HG03575 (cell line): ENCODE data around the gene ETS1.

ENCODE experiments used
- ATAC-seq: cut with Tn5 transposase; IDR thresholded peaks from one replicate; pipeline ENCODE4 v1.9.1; 2021; ENCODE audit not compliant: unreplicated experiment, insufficient number of reproducible peaks, low FRiP score; ENCODE audit errors: extremely low read depth

Gene ETS1

DNA sequence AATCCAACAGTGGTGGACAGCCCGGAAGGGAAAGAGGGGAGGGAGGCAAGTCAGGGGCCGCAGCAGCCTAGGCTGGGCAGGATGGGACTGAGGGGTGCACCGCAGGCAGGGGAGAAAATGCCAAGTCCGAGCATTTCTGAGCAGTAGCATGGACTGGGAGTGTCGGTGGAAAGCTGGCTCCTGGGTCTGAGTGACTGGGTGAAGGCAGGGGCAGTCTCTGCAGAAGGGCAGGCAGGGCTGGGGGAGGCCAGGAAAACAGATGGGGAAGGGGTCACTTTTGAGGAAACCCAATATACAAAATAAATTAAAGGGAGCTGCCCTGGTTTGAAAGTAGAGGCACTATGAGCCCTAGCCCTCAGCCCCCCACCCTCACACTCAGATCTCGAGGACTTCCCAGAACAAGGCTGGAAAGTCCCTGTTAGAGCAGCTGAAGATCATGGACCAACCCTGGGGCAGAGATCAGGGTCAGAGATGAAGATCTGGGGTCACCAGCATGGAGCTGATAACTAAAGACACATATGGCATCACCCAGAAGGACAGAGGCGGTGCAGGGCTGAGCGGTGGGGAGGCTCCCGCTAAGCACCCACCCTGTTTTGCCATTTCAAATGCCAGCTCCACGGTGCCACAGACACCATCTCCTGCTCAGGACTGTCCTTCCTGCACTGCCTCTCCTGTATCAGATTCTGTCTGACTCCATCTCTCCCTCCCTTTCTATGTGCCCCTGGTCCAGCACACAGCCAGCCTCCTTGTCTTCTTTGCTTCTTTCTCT lies 32.4 kb upstream of the ETS1 start:
- ATAC-seq = no peak

GRCh38 chr11:128619007-128619406 lies 31.6 kb upstream of the ETS1 start:
- ATAC-seq = no peak

DNA sequence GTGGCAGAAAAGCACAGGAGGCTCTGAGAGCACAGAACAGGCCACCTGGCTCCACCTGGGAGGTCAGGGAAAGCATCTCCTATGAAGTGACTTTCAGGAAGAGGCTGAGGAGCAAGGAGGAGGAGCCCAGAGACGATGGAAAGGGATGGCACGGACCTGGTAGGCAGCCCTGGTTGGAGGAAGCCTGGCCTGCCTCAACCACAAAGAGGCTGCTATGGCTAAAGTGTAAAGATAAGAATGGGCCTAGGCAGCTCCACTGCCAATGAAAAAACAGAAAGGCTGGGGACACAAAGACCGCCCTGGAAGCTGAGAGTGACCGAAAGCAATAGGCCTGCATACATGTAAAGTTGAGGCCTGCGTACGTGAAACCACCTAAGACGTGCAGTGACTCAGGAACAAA lies 31.2 kb upstream of the ETS1 start:
- no peak for ATAC-seq

- ATAC-seq = no peak
Observed at GRCh38 chr11:128616161-128616560, 28.8 kb upstream of the ETS1 start.

DNA sequence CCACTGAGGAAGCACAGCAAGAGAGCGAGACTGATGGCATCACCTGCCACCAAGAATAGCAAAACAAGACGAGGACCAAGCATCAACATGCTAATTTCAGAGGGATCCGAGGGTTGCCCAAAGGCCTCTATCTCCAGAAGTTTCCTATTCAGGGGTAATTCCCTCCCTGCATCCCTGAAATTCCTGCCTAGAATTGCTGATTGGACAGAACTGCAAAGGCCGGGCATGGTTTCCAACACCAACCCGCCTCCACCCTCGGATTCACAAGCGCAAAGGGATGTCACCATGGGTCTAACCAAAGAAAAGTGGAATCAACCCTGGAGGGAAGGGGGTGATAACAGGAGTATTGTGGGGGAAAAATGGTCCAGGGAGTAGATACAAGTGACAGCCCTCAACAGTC lies 28.3 kb upstream of the ETS1 start:
- no peak for ATAC-seq

DNA sequence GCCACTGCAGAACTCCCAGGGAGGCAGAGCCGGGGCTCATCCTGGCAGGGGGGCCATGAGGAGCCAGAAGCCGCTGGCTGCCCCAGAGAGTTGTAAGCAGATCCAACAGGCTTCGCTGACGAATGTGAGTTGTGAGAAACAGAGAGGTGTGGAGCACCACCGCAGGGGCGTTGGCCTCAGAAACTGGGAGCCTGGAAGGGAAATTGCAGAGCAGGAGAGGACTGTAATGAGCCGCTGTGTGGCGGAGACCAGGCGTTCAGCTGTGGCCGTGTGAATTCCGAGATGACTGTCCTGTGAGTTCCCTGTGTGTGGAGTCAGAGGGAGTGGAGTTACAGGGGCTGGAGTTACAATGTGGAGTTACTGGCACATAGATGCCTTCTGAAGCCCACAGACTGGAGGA lies 27.7 kb upstream of the ETS1 start:
- no peak for ATAC-seq

DNA sequence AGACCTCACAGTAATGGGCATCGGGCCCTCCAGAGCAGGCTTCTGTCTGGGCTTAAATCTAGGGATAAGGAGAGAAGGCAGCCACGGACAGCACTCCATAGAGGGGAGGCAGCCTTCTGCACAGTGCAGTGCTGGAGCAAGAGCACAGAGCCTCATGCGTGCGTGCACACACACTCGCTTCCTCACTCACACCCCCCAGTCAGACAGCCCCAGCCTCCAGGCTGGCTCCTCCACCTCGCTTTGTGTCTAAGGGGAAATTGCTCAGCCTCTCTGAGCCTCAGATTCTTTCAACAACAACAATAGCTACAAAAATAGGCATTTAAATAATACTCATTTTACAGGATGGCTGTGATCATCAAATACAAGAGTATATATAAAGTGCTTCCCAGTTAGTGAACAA lies 26.7 kb upstream of the ETS1 start:
- no peak for ATAC-seq

DNA sequence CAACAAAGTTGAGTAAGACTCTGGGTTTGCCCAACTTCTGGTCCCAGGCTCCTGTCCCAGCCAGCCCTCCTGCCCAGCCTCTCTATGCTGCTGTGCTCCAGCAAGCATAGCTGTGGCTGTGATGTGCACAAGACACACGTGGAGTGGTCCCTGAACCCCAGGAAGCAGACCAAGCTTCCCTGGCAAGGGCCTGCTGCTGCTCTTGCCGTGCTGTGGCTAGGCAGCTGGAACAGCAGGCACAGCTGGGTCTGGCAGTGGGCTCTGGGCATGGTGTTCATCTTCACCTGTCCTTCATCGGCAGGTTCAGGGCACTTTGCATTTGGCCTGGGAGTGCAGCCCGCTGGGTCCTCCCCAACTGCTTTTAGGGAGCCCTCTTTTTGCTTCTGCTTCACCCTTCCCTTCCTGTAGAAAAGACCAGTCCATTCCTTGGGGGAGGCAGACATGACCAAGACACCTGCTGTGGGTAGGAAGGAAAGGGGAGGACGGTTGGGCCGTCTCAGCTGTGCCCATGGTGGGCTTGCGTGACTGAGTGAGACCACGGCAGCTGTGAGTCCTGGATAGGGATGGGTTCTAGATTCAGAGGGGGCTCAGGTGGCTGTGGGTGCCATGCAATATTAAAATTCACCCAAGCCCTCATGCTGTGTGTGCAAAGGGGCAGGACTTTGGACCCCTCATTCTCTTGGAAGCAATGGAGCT lies 26.1 kb upstream of the ETS1 start:
- no peak for ATAC-seq

GRCh38 chr11:128610721-128611617 lies 23.6 kb upstream of the ETS1 start:
- peak; percentile 81 for ATAC-seq

- ATAC-seq = no peak
Observed at GRCh38 chr11:128609785-128610184, 22.4 kb upstream of the ETS1 start.

DNA sequence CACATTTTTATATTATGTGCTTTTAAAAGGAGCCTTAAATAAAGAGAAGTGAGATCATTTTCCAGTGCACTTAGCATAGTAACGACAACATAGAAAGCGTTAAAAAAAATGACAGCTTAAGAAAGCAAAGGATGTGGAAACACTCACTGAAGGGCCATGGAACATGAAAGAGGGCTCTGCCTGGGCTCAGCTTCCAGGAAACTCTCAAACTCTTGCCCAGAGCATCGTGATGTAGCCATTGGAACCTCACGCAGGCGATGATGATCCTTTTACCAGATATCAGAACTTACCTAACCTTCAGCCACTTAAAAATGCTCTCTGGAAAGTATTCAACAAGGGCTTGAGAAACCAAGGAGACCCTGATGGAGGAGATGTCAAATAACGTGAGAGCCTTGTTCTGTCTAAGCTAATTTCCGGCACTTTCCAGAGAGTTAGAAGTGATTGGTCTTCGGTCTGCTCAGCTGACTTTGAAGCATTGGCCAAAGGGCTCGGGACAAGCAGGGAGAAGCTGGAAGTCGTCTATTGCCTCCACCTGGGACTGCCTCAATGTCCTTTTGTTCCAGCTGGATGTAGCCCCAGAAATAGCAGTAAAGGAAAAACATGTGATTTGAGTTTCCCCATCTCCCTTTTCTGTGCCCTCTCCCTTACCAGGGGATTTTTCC lies 21.5 kb upstream of the ETS1 start:
- no peak for ATAC-seq

GRCh38 chr11:128607819-128608218 lies 20.5 kb upstream of the ETS1 start:
- ATAC-seq = no peak

- no peak for ATAC-seq
Observed at GRCh38 chr11:128604723-128605122, 17.4 kb upstream of the ETS1 start.

DNA sequence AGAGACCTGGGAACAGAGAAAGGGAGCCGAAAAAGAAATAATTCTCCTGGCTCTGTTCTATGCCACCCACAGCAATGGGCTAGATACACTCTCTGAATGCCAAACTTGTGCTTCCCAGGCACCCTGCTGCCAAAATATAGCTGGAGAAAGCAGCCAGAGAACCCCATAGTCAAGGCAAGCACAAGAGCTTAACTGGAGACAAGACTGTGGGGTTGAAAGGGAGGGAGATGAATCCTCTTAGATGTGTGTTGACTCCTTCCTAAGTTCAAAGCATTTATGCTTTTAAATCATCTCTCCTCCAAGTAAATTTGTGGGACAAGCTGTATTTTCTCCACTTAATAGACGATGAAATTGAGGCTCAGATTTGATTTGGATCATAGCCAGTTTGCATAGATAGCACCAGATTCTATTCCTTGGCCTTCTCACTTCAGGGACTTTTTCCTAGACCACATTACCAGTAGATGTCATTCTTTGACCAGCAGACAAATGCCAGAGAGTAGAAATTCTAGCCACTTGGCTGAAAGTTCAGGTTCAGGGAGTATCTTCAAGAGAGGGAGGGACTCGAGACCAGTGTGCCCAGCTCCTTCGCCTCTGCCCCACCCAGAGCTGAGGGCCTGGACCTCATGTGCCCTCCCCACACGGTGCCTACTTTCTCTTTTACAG lies 16.5 kb upstream of the ETS1 start:
- ATAC-seq = no peak

DNA sequence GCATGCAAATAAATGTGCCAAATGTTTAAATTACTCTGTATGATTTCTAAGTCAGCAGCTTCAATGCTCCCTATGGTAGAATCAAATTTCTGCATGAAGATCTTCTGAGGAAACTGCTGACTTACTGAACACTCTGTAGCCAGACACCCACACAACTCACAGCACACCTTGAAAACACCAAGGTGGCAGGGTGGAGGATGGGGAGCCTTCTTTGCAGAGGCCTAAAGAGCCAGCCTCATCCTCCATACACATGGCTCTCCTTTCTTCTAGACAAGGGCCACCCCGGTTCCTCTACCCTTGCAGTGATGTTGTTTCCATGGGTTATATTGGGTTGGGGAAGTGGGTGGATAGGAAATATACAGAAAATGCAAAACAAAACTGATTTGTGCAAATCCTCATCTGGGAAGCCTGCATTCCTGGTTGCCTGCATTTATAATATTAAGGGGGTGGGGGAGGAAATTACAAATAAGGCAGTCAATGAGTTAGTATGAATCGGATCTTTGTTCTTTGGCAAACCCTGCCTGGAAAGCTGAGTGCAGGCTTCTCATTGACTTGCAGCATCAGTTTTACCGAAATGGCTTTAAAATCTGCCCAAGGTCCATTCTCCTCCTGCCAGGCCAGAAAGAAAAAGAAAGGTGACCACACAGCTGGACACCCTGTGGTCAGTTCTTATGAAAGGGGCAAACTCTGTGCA lies 15.8 kb upstream of the ETS1 start:
- ATAC-seq = no peak

GRCh38 chr11:128599729-128600128 lies 12.4 kb upstream of the ETS1 start:
- no peak for ATAC-seq

DNA sequence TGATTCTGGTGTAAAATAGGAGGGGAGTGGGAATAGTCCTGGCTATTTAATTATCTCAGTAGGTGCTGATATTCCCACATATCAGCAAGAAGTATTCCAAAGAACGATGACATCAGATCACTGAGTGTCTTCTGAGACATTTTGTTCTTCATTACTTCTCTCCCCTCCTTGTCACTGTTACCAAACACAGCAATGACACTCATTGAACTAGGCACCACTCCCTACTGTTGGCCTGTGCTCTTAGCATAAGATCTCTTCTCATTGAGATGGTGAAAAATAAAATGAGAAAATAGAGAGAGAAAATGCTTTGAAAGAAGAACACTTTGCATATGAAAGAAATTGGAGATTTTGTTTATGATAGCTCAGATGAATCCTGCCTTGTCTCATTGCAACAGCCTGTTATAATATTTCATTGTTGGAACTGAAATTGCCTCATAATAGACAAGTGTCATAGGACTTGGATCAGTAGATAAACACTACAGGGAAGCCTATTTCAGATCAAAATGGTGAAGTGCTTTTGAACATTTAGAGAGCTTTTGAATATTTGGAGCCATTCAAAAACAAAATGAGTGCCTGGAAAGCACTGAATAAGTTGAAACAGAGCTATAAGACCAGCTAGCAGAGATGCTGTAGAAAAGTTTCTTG lies 11.3 kb upstream of the ETS1 start:
- ATAC-seq = no peak

DNA sequence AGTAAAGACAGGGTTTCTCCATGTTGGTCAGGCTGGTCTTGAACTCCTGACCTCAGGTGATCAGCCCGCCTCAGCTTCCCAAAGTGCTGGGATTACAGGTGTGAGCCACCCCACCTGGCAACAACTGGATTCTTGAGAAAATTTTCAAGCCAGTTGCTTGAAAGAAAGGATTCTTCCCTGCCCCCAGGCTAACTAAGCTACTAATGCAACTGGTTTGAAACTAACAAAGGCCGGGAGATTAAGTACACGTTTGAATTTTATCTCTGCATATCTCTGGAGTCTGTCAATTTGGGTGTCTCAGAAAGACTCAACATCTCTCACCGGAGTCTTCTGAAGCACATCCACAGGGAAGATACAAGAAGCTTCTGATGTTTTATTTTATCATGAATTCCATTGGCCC lies 10.7 kb upstream of the ETS1 start:
- no peak for ATAC-seq
